SK-N-SH (cell line): Measurements from ENCODE around the gene RBBP5.

Experiments used
- EZH2phosphoT487 ChIP-seq: fragments of 200-600 bp; sonication (generic); IDR thresholded peaks from 2 replicates; pipeline ENCODE4 v1.6.1; 2017; ENCODE audit warnings: low read depth, mixed run types, mild to moderate bottlenecking, antibody characterized with exemption, moderate library complexity, borderline replicate concordance
- MEF2A ChIP-seq: IDR thresholded peaks from 2 replicates; pipeline ENCODE4 v1.4.0; 2012; ENCODE audit warnings: low read depth, borderline replicate concordance
- POLR2AphosphoS5 ChIP-seq: IDR thresholded peaks from 2 replicates; pipeline ENCODE4 v1.6.1; 2012; ENCODE audit warnings: low read depth, low read length
- RFX5 ChIP-seq: IDR thresholded peaks from 2 replicates; pipeline ENCODE4 v1.6.1; 2012; ENCODE audit warnings: mild to moderate bottlenecking, improper control_type of control experiment, low read length
- TAF1 ChIP-seq: IDR thresholded peaks from 2 replicates; pipeline ENCODE4 v1.6.1; 2012; ENCODE audit warnings: low read depth, mild to moderate bottlenecking, low read length, moderate library complexity, borderline replicate concordance
- TF ChIP-seq, protein P1 (sequence below): fragments of 200-600 bp; sonication (generic); IDR thresholded peaks from 2 replicates; pipeline ENCODE4 v1.6.1; 2017; ENCODE audit warnings: antibody characterized with exemption, mild to moderate bottlenecking, moderate library complexity

DNA sequence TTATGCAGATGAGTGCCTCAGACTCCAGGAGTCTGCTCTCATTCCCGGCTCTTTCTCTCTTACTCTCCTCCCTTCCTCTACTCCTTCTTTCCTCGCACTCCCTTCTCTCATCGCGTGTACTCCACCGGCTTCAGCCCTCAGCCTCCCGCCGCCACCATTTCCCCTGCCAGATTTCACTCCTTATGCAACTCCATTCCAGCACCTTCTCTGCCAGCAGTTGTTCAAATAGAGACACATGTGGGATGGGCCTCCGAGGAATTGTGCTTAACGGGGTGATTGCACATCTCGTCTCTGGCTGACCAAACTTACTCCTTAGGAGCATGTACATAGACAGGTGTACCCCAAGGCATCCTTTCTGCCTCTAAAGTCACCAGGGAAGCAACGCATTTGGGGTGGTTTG, 76.6 kb downstream of the RBBP5 start:
- TF ChIP-seq, protein P1, sequence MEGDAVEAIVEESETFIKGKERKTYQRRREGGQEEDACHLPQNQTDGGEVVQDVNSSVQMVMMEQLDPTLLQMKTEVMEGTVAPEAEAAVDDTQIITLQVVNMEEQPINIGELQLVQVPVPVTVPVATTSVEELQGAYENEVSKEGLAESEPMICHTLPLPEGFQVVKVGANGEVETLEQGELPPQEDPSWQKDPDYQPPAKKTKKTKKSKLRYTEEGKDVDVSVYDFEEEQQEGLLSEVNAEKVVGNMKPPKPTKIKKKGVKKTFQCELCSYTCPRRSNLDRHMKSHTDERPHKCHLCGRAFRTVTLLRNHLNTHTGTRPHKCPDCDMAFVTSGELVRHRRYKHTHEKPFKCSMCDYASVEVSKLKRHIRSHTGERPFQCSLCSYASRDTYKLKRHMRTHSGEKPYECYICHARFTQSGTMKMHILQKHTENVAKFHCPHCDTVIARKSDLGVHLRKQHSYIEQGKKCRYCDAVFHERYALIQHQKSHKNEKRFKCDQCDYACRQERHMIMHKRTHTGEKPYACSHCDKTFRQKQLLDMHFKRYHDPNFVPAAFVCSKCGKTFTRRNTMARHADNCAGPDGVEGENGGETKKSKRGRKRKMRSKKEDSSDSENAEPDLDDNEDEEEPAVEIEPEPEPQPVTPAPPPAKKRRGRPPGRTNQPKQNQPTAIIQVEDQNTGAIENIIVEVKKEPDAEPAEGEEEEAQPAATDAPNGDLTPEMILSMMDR: no peak
- TF ChIP-seq TAF1: no peak
- TF ChIP-seq POLR2AphosphoS5: no peak
- no peak for TF ChIP-seq RFX5
- TF ChIP-seq EZH2phosphoT487: no peak
- TF ChIP-seq MEF2A: no peak
